OCI-LY7 (cell line): ENCODE measurements around the gene ZIC4.

ENCODE experiments used
- CTCF ChIP-seq: fragments of 200-600 bp; sonication (generic); conservative IDR thresholded peaks from 2 replicates; pipeline ENCODE4 v1.5.1; 2014; ENCODE audit warnings: mild to moderate bottlenecking, antibody characterized with exemption, low read length, moderate library complexity, mixed read lengths
- EZH2phosphoT487 ChIP-seq: fragments of 200-600 bp; sonication (generic); IDR thresholded peaks from 2 replicates; pipeline ENCODE4 v1.6.1; 2018; ENCODE audit warnings: low read depth, borderline replicate concordance, mild to moderate bottlenecking, mixed run types, antibody characterized with exemption, low read length, moderate library complexity, mixed read lengths

GRCh38 chr3:147418371-147418781, 12.0 kb upstream of the ZIC4 start:
- no peak for TF ChIP-seq CTCF
- TF ChIP-seq EZH2phosphoT487: no peak
